Neural progenitor cell (in vitro differentiated cells): ENCODE measurements around the gene SYNJ2. TPM values are rescaled to one million over a fixed set of nuclear protein-coding genes. Genes with fewer than 3 reads are reported as not detected.

Experiments used
- DNase-seq: peaks from one replicate; pipeline ENCODE4 v3.0.0-alpha.2; 2016; ENCODE audit warnings: low spot score
- H2AFZ ChIP-seq: fragments of 200-600 bp; sonication (generic); replicated peaks from 2 replicates; pipeline ENCODE4 v1.6.1; 2016; ENCODE audit warnings: antibody characterized with exemption
- H3F3A ChIP-seq: fragments of 200-600 bp; sonication (generic); 2 replicates; pipeline ENCODE4 v1.6.1; 2016; ENCODE audit warnings: antibody characterized with exemption, low read depth
- H3K27ac ChIP-seq: fragments of 200-600 bp; sonication (generic); 2 replicates; pipeline ENCODE4 v1.5.1; 2016; ENCODE audit warnings: mild to moderate bottlenecking
- H3K27me3 ChIP-seq: fragments of 200-600 bp; sonication (generic); 2 replicates; pipeline ENCODE4 v1.6.1; 2016; ENCODE audit warnings: mild to moderate bottlenecking, moderate library complexity
- H3K36me3 ChIP-seq: fragments of 200-600 bp; sonication (generic); 2 replicates; pipeline ENCODE4 v1.5.1; 2016
- H3K4me1 ChIP-seq: fragments of 200-600 bp; sonication (generic); 2 replicates; pipeline ENCODE4 v1.6.1; 2016; ENCODE audit warnings: mixed run types
- H3K4me2 ChIP-seq: fragments of 200-600 bp; sonication (generic); 2 replicates; pipeline ENCODE4 v1.6.1; 2016
- H3K4me3 ChIP-seq: fragments of 200-600 bp; sonication (generic); 2 replicates; pipeline ENCODE4 v1.5.1; 2016
- H3K79me2 ChIP-seq: fragments of 200-600 bp; sonication (generic); 2 replicates; pipeline ENCODE4 v1.6.1; 2016; ENCODE audit warnings: low read depth
- H3K9ac ChIP-seq: fragments of 200-600 bp; sonication (generic); 2 replicates; pipeline ENCODE4 v1.6.1; 2016
- H3K9me3 ChIP-seq: fragments of 200-600 bp; sonication (generic); 2 replicates; pipeline ENCODE4 v1.5.1; 2016; ENCODE audit warnings: low read depth
- H4K20me1 ChIP-seq: fragments of 200-600 bp; sonication (generic); 2 replicates; pipeline ENCODE4 v1.6.1; 2016; ENCODE audit warnings: low read depth
- H3K27ac Mint-ChIP-seq: 3 replicates; pipeline ENCODE4 v1.8.0; 2021; ENCODE audit warnings: mixed read lengths
- H3K27me3 Mint-ChIP-seq: 2 replicates; pipeline ENCODE4 v1.8.0; 2022; ENCODE audit warnings: low read depth, mild to moderate bottlenecking, inconsistent platforms, moderate library complexity, mixed read lengths; ENCODE audit not compliant: insufficient read depth
- H3K36me3 Mint-ChIP-seq: 3 replicates; pipeline ENCODE4 v1.8.0; 2021; ENCODE audit warnings: mixed read lengths
- H3K4me1 Mint-ChIP-seq: 3 replicates; pipeline ENCODE4 v1.8.0; 2021; ENCODE audit warnings: mixed read lengths
- H3K4me3 Mint-ChIP-seq: 3 replicates; pipeline ENCODE4 v1.8.0; 2021; ENCODE audit warnings: mild to moderate bottlenecking, moderate library complexity, mixed read lengths
- H3K9me3 Mint-ChIP-seq: 3 replicates; pipeline ENCODE4 v1.8.0; 2020; ENCODE audit warnings: mixed read lengths
- EZH2 ChIP-seq: fragments of 200-600 bp; sonication (generic); IDR thresholded peaks from 2 replicates; pipeline ENCODE4 v1.6.1; 2017; ENCODE audit warnings: antibody characterized with exemption, mild to moderate bottlenecking, moderate library complexity
- EZH2phosphoT487 ChIP-seq: fragments of 200-600 bp; sonication (generic); IDR thresholded peaks from 2 replicates; pipeline ENCODE4 v1.6.1; 2017; ENCODE audit warnings: antibody characterized with exemption
- total RNA-seq: library from RNA; depleted of rRNA; stranded (reverse); fragments of >200 nt; gene quantifications from 2 replicates; pipeline ENCODE4 v1.2.3, GENCODE V29; 2015; ENCODE audit warnings: low replicate concordance
- TF ChIP-seq, protein P1 (sequence below): fragments of 200-600 bp; sonication (generic); IDR thresholded peaks from 2 replicates; pipeline ENCODE4 v1.5.1; 2017; ENCODE audit warnings: antibody characterized with exemption, mild to moderate bottlenecking

SYNJ2 gene
- total RNA-seq, 1 donor from 2014 or later, result 4.8 TPM

DNA sequence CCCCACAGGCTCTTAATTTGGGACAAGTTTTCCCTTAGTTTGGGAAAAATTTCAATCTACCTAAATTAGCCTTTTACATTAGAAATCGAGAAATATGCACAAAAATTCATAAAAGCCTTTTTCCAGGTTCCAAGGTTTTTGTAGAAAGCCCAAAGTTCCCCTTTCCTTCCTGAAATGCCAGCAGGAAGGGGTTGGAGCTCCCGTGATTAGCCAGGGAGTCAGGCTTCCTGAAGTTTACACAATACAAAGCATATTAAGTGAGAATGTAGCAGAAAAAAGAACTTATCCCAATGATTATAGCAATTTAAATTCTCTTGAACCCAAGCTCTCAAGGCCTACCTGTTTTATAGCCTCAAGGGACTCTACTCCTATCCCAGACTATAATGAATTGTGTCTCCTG, 39.1 kb downstream of the SYNJ2 start:
- Histone ChIP-seq H3K27me3 (no peaks in the 10 kb centered on the region), H3K9me3 (no peaks in the 10 kb centered on the region), H3K27ac (no peak overlapping the region), H3F3A (no peaks in the 10 kb centered on the region), H3K4me3 (no peak overlapping the region), H3K4me1 (peaks cover 3% of the 10 kb centered on the region), H3K36me3 (no peaks in the 10 kb centered on the region), H4K20me1 (no peaks in the 10 kb centered on the region), H3K79me2 (no peaks in the 10 kb centered on the region), H3K9ac (no peak overlapping the region), H2AFZ (no peak overlapping the region), H3K4me2 (no peak overlapping the region)
- Mint-ChIP-seq H3K4me3 (no peak overlapping the region), H3K27ac (no peak overlapping the region), H3K27me3 (peaks cover 5% of the 10 kb centered on the region), H3K4me1 (peaks cover 11% of the 10 kb centered on the region), H3K9me3 (no peaks in the 10 kb centered on the region), H3K36me3 (no peaks in the 10 kb centered on the region)
- TF ChIP-seq EZH2phosphoT487 (no peak), EZH2 (no peak)
- TF ChIP-seq, protein P1, sequence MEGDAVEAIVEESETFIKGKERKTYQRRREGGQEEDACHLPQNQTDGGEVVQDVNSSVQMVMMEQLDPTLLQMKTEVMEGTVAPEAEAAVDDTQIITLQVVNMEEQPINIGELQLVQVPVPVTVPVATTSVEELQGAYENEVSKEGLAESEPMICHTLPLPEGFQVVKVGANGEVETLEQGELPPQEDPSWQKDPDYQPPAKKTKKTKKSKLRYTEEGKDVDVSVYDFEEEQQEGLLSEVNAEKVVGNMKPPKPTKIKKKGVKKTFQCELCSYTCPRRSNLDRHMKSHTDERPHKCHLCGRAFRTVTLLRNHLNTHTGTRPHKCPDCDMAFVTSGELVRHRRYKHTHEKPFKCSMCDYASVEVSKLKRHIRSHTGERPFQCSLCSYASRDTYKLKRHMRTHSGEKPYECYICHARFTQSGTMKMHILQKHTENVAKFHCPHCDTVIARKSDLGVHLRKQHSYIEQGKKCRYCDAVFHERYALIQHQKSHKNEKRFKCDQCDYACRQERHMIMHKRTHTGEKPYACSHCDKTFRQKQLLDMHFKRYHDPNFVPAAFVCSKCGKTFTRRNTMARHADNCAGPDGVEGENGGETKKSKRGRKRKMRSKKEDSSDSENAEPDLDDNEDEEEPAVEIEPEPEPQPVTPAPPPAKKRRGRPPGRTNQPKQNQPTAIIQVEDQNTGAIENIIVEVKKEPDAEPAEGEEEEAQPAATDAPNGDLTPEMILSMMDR, result no peak
- no peak for DNase-seq

- peaks cover 3% of the 10 kb centered on the region for H3K4me1 ChIP-seq
- TF ChIP-seq, protein P1, result no peak
- no peak for TF ChIP-seq EZH2
- Mint-ChIP-seq H3K36me3 (no peaks in the 10 kb centered on the region), H3K4me1 (peaks cover 13% of the 10 kb centered on the region), H3K27ac (peak overlapping the region; percentile 76), H3K27me3 (peaks cover 6% of the 10 kb centered on the region), H3K4me3 (no peak overlapping the region), H3K9me3 (no peaks in the 10 kb centered on the region)
- no peaks in the 10 kb centered on the region for H3K36me3 ChIP-seq
- no peak overlapping the region for H3K4me3 ChIP-seq
- no peak overlapping the region for H3K4me2 ChIP-seq
- H3K9ac ChIP-seq, result no peak overlapping the region
- no peaks in the 10 kb centered on the region for H3F3A ChIP-seq
- no peaks in the 10 kb centered on the region for H3K27me3 ChIP-seq
- no peak overlapping the region for H3K27ac ChIP-seq
- H4K20me1 ChIP-seq, result no peaks in the 10 kb centered on the region
- no peak overlapping the region for H2AFZ ChIP-seq
- no peaks in the 10 kb centered on the region for H3K79me2 ChIP-seq
- DNase-seq, result no peak
- no peaks in the 10 kb centered on the region for H3K9me3 ChIP-seq
Measured at GRCh38 chr6:158021376-158021775, 39.7 kb downstream of the SYNJ2 start.

- Histone ChIP-seq H3K36me3 (no peaks in the 10 kb centered on the region), H3K4me3 (no peak overlapping the region), H3K9me3 (no peaks in the 10 kb centered on the region), H3K27me3 (no peaks in the 10 kb centered on the region), H4K20me1 (no peaks in the 10 kb centered on the region), H3K27ac (no peak overlapping the region), H3K4me2 (no peak overlapping the region), H3K4me1 (peaks cover 1% of the 10 kb centered on the region), H3K79me2 (no peaks in the 10 kb centered on the region), H3F3A (no peaks in the 10 kb centered on the region), H2AFZ (no peak overlapping the region), H3K9ac (no peak overlapping the region)
- Mint-ChIP-seq H3K4me1 (peaks cover 18% of the 10 kb centered on the region), H3K27me3 (peaks cover 6% of the 10 kb centered on the region), H3K27ac (no peak overlapping the region), H3K4me3 (no peak overlapping the region), H3K36me3 (no peaks in the 10 kb centered on the region), H3K9me3 (no peaks in the 10 kb centered on the region)
- TF ChIP-seq EZH2, result no peak
- TF ChIP-seq EZH2phosphoT487, result no peak
- TF ChIP-seq, protein P1, result no peak
- no peak for DNase-seq
Measured at GRCh38 chr6:158021814-158022748, 40.4 kb downstream of the SYNJ2 start.
